Brain microvascular endothelial cell (primary cell): ENCODE results near the gene ZFR.
"Not testable (repeated sequence)": the region's sequence is repeated elsewhere in the genome, so short reads cannot be mapped to it uniquely, and the experiment has no call there.

ENCODE experiments used
- DNase-seq: peaks from one replicate; pipeline ENCODE4 v3.0.0-alpha.2; 2020
- H3K27ac ChIP-seq: fragments of 250-450 bp; sonication (Bioruptor Pico); 2 replicates; pipeline ENCODE4 v1.5.1; 2020; ENCODE audit warnings: mild to moderate bottlenecking, moderate library complexity
- H3K27me3 ChIP-seq: fragments of 250-450 bp; sonication (Bioruptor Pico); replicated peaks from 2 replicates; pipeline ENCODE4 v1.5.1; 2020; ENCODE audit warnings: mild to moderate bottlenecking
- H3K36me3 ChIP-seq: fragments of 250-450 bp; sonication (Bioruptor Pico); replicated peaks from 2 replicates; pipeline ENCODE4 v1.5.1; 2020; ENCODE audit warnings: mild to moderate bottlenecking
- H3K4me3 ChIP-seq: 2 replicates; pipeline ENCODE4 v1.5.1; 2011; ENCODE audit warnings: low read depth, mild to moderate bottlenecking, control low read depth, low read length, moderate library complexity
- in situ Hi-C: cut with HindIII; loops from 2 replicates; pipeline ENCODE4 v1.10.0; 2017; ENCODE audit warnings: low sequenced_read_pairs, low pct_ligation_motif_present
- TF ChIP-seq, protein P1 (sequence below): IDR thresholded peaks from 2 replicates; pipeline ENCODE4 v1.5.1; 2011; ENCODE audit warnings: low read depth, mild to moderate bottlenecking, moderate library complexity, low read length, control low read depth, inconsistent platforms; ENCODE audit errors: missing control alignments

The ZFR gene

DNA sequence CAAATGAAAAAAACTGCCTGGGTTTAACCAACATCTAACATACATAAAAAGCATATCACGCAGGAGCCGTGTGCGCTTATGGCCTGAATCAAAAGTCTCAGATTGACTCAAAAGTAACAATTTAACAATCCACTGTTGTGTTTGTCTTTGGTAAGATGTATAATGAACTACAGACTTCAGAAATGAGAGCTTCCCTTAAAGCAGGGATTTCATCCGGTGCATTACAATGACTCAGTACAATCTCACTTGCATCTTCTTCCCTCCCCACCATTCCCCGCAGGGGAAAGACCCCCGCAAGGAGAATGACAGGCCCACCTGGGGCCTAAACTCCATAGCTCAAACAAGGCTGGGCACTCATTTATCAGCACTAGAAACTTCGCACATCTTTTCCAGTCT is 1.4 kb downstream of the ZFR start:
- DNase-seq: peak; percentile 7
- TF ChIP-seq, protein P1, sequence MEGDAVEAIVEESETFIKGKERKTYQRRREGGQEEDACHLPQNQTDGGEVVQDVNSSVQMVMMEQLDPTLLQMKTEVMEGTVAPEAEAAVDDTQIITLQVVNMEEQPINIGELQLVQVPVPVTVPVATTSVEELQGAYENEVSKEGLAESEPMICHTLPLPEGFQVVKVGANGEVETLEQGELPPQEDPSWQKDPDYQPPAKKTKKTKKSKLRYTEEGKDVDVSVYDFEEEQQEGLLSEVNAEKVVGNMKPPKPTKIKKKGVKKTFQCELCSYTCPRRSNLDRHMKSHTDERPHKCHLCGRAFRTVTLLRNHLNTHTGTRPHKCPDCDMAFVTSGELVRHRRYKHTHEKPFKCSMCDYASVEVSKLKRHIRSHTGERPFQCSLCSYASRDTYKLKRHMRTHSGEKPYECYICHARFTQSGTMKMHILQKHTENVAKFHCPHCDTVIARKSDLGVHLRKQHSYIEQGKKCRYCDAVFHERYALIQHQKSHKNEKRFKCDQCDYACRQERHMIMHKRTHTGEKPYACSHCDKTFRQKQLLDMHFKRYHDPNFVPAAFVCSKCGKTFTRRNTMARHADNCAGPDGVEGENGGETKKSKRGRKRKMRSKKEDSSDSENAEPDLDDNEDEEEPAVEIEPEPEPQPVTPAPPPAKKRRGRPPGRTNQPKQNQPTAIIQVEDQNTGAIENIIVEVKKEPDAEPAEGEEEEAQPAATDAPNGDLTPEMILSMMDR: no peak
- Histone ChIP-seq H3K4me3 (peak overlapping the region; percentile 80), H3K36me3 (no peaks in the 10 kb centered on the region), H3K27ac (peak overlapping the region; percentile 77), H3K27me3 (no peaks in the 10 kb centered on the region)
- in situ Hi-C loops: no loop called here

DNA sequence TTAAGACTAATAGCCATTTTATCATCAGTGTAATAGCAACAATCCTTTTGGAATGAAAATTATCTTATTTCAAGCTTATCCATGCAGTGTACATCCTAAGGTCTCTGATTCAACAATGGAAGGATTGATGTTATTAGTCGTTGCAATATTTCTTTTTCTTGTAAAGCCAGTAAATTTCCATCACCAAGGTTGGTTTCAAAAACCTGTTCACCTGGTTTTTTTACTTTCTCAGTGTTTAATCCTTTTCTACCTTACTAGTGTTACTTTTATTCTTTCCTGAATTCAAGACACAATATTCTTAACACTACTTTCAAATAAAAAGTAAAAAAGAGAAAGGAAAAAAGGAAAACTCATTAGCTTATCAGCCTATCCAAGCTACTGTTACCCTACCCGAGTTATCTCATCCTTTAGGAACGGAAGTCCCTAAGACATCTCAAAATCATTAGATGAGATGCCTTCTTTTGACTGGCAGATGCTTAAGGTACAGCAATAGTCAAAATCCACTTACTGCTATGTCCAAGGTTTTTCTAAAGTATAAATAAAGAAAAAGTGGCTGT is 5.4 kb downstream of the ZFR start:
- no peak overlapping the region for H3K27ac ChIP-seq
- H3K36me3 ChIP-seq: no peaks in the 10 kb centered on the region
- in situ Hi-C loops: no loop called here
- no peak overlapping the region for H3K4me3 ChIP-seq
- TF ChIP-seq, protein P1: no peak
- no peaks in the 10 kb centered on the region for H3K27me3 ChIP-seq
- DNase-seq: no peak

DNA sequence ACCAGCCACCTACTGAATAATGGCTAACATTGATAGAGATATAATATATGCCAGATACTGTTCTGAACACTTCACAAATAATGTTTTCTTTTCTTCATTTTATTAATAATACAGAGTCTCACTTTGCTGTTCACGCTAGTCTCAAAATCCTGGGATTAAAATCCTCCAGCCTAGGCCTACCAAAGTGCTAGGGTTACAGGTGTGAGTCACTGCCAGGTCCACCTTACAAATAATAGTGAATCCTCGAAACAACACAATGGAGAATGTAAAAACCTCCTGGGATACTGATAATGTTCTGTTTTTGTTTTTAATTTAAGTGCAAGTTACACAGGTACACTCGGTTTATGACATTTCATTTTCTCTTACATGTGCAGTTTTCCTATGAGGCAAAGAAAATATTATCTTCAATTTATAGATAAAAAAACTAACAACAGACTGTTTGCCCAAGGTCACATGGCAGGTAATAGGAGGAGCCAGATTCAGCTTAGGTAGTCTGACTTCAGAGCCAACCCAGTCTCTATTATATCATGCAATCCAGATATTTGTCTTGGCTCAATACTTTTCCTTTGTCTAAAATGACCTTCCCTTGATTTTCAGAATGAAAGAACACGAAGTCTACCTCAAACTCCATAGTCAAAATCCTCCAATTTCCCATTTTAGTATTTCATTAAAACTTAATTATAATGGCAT is 7.8 kb downstream of the ZFR start:
- Histone ChIP-seq H3K27me3 (no peaks in the 10 kb centered on the region), H3K4me3 (no peak overlapping the region), H3K36me3 (no peaks in the 10 kb centered on the region), H3K27ac (no peak overlapping the region)
- no peak for DNase-seq
- TF ChIP-seq, protein P1: no peak
- in situ Hi-C loops: no loop called here

DNA sequence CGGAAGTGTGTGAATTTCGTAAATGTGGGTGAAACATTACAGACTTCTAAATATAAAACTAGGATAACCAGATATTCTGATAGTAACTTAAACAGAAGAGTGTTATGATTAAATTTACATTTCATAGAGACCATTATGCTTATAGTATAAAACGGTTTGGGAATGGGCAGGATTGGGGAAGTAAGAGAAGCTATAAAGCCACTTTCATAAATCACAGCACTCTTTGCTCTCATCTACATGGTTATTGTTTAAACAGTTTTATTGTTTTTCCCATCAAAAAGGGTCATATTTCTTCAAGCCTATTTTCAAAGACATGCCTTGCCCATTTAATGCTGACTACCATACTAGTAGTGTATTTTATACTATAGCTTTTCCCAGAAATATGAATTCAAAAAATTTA is 9.2 kb downstream of the ZFR start:
- TF ChIP-seq, protein P1: no peak
- H3K36me3 ChIP-seq: no peaks in the 10 kb centered on the region
- no peak overlapping the region for H3K27ac ChIP-seq
- in situ Hi-C loops: no loop called here
- DNase-seq: no peak
- no peaks in the 10 kb centered on the region for H3K27me3 ChIP-seq
- no peak overlapping the region for H3K4me3 ChIP-seq

DNA sequence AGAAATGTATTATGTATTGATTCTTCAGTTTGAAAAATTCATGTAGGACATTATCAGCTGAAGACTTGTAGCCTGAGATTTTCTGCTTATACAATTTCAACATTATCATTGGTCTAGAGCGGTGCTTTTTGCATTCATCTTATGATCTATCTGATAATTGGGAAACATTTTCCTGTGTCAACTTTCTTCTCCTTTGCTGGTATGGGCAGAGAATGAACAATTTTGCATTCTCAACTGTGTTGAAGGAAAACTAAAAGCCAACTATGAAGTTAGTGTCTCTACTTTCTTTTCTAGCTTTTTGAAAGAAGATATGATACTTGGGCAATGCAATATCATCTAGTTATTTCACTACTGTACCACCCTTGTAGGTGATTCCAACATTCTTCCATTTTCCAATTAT is 10.3 kb downstream of the ZFR start:
- TF ChIP-seq, protein P1: no peak
- Histone ChIP-seq H3K27me3 (no peaks in the 10 kb centered on the region), H3K4me3 (no peak overlapping the region), H3K27ac (no peak overlapping the region), H3K36me3 (no peaks in the 10 kb centered on the region)
- DNase-seq: no peak
- in situ Hi-C loops: no loop called here

DNA sequence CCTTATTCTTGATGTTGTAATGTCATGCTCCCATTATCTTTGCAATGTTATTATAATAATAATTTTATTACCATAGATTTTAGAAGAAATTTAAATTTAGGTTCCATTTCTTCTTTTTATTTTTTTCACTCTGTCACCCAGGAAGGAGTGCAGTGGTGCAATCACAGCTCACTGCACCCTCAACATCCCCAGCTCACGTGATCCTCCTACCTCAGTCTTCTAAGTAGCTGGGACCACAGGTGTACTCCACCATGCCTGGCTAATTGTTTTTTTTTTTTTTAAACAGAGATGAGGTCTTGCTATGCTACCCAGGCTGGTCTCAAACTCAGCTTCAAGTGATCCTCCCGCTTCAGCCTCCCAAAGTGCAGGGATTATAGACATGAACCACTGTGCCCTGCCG is 11.9 kb downstream of the ZFR start:
- no peak for DNase-seq
- in situ Hi-C loops: no loop called here
- TF ChIP-seq, protein P1: no peak
- H3K27ac ChIP-seq: no peak overlapping the region
- no peaks in the 10 kb centered on the region for H3K27me3 ChIP-seq
- H3K36me3 ChIP-seq: peaks cover 7% of the 10 kb centered on the region
- no peak overlapping the region for H3K4me3 ChIP-seq

DNA sequence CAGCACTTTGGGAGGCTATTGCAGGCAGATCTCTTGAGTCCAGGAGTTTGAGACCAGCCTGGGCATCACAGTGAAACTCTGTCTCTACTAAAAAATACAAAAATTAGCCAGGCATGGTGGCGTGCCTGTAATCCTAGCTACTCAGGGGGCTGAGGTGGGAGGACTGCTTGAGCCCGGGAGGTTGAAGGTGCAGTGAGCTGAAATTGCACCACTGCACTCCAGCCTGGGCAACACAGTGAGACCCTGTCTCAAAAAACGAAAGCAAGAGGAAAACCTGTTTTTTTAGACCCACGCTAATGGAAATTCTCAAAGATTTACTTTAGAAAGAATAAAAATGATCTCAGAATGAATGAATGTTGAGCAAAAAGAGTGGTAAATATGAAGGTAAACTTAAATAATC is 13.7 kb downstream of the ZFR start:
- H3K36me3 ChIP-seq: peaks cover 11% of the 10 kb centered on the region
- H3K4me3 ChIP-seq, H3K27ac ChIP-seq, DNase-seq, H3K27me3 ChIP-seq, in situ Hi-C loops: not testable (repeated sequence)
